ENCODE results near the gene BPTF. TPM values are rescaled to one million over a fixed set of nuclear protein-coding genes. Genes with fewer than 3 reads are reported as not detected.
"Not testable (repeated sequence)": the region's sequence is repeated elsewhere in the genome, so short reads cannot be mapped to it uniquely, and the experiment has no call there.

BPTF gene
- total RNA-seq, 4 donors from 2014 or later: 56.9 to 106 (median 72.6) TPM

GRCh38 chr17:67881083-67881482 lies 55.8 kb downstream of the BPTF start:
- DNase-seq (ENCODE audit: low spot score) (no peak), ATAC-seq (ENCODE audit: low FRiP score) (no peak)
- TF ChIP-seq CTCF (IDR thresholded peaks at IDR 0.05): no peak

GRCh38 chr17:67884741-67885140 lies 59.4 kb downstream of the BPTF start:
- no peak for DNase-seq (ENCODE audit: low spot score)
- ATAC-seq (ENCODE audit: low FRiP score): no peak
- no peak for TF ChIP-seq CTCF (IDR thresholded peaks at IDR 0.05)

- peak; percentile 62 for ATAC-seq (ENCODE audit: low FRiP score)
- TF ChIP-seq CTCF (IDR thresholded peaks at IDR 0.05): no peak
Measured at GRCh38 chr17:67891481-67892119, 66.3 kb downstream of the BPTF start.

GRCh38 chr17:67902511-67903231 lies 77.4 kb downstream of the BPTF start:
- no peak for TF ChIP-seq CTCF (IDR thresholded peaks at IDR 0.05)
- ATAC-seq (ENCODE audit: low FRiP score) (no peak), DNase-seq (ENCODE audit: low spot score) (no peak)

More at GRCh38 chr17:67891481-67892119, 66.3 kb downstream of the BPTF start:
- no peak for DNase-seq (ENCODE audit: low spot score)

- DNase-seq (ENCODE audit: low spot score); ATAC-seq (ENCODE audit: low FRiP score): not testable (repeated sequence)
Measured at GRCh38 chr17:67905298-67905697, 80.0 kb downstream of the BPTF start.

- ATAC-seq (ENCODE audit: low FRiP score); DNase-seq (ENCODE audit: low spot score): not testable (repeated sequence)
Measured at GRCh38 chr17:67910117-67910803, 85.0 kb downstream of the BPTF start.

- ATAC-seq (ENCODE audit: low FRiP score) (no peak), DNase-seq (ENCODE audit: low spot score) (no peak)
- no peak for TF ChIP-seq CTCF (IDR thresholded peaks at IDR 0.05)
Measured at GRCh38 chr17:67911059-67911782, 85.9 kb downstream of the BPTF start.
